HEK293 (cell line): ENCODE measurements around the gene HNRNPM.

Experiments
- CTCF ChIA-PET: fragments of 350-600 bp; formaldehyde crosslinking; extraction: SDS; loops from one replicate; lab custom pipeline; 2021; ENCODE audit warnings: antibody characterized with exemption; lab: Yijun Ruan, JAX
- POLR2A ChIA-PET: fragments of 300-600 bp; formaldehyde crosslinking; extraction: SDS; loops from one replicate; lab custom pipeline; 2020; ENCODE audit warnings: antibody characterized with exemption, inconsistent platforms; lab: Yijun Ruan, JAX
- H3K27ac ChIP-seq: fragments of 200-500 bp; sonication (Bioruptor generic); 2 replicates; pipeline ENCODE4 v1.5.1; 2014; ENCODE audit warnings: low read depth, low read length, control low read depth, inconsistent platforms; ENCODE audit errors: extremely low read depth
- H3K36me3 ChIP-seq, 2 experiments: fragments of 200-500 bp in 1 of 2; sonication (Bioruptor generic) in 1 of 2; 1 replicate in 1 of 2; 2 replicates in 1 of 2; pipeline ENCODE4 v1.5.1; 2014 to 2017; ENCODE audit warnings: inconsistent platforms in 2 of 2, low read length in 2 of 2; ENCODE audit not compliant: control insufficient read depth in 2 of 2, insufficient read depth in 1 of 2
- H3K4me1 ChIP-seq: fragments of 200-500 bp; sonication (Bioruptor generic); 2 replicates; pipeline ENCODE4 v1.5.1; 2014; ENCODE audit warnings: mild to moderate bottlenecking, low read length, inconsistent platforms; ENCODE audit not compliant: control insufficient read depth, insufficient read depth
- H3K4me3 ChIP-seq: 2 replicates; pipeline ENCODE4 v1.5.1; 2011; ENCODE audit warnings: low read depth, mild to moderate bottlenecking, control low read depth, low read length, moderate library complexity
- H3K9me3 ChIP-seq: fragments of 200-500 bp; sonication (Bioruptor generic); 2 replicates; pipeline ENCODE4 v1.5.1; 2014; ENCODE audit warnings: low read depth, low read length, inconsistent platforms; ENCODE audit not compliant: control insufficient read depth, insufficient read depth
- EGR2 ChIP-seq: fragments of 450-650 bp; formaldehyde crosslinking; IDR thresholded peaks from 2 replicates; pipeline ENCODE4 v1.5.1; 2016; ENCODE audit warnings: low read depth, missing biosample characterization, missing genetic modification characterization
- GLIS1 ChIP-seq: fragments of 450-650 bp; formaldehyde crosslinking; IDR thresholded peaks from 2 replicates; pipeline ENCODE4 v1.5.1; 2016; ENCODE audit warnings: missing biosample characterization, missing genetic modification characterization
- PRDM2 ChIP-seq: fragments of 450-650 bp; formaldehyde crosslinking; IDR thresholded peaks from 2 replicates; pipeline ENCODE4 v1.5.1; 2016; ENCODE audit warnings: missing biosample characterization, missing genetic modification characterization, borderline replicate concordance
- ZFHX2 ChIP-seq: fragments of 450-650 bp; formaldehyde crosslinking; conservative IDR thresholded peaks from 2 replicates; pipeline ENCODE4 v1.5.1; 2016; ENCODE audit warnings: missing biosample characterization, missing genetic modification characterization
- ZFP3 ChIP-seq: fragments of 450-650 bp; formaldehyde crosslinking; IDR thresholded peaks from 2 replicates; pipeline ENCODE4 v1.5.1; 2016; ENCODE audit warnings: low read depth, missing biosample characterization, missing genetic modification characterization
- ZNF10 ChIP-seq: fragments of 450-650 bp; formaldehyde crosslinking; IDR thresholded peaks from 2 replicates; pipeline ENCODE4 v1.5.1; 2017; ENCODE audit warnings: missing biosample characterization, missing genetic modification characterization
- ZNF280D ChIP-seq: fragments of 450-650 bp; formaldehyde crosslinking; IDR thresholded peaks from 2 replicates; pipeline ENCODE4 v1.5.1; 2016; ENCODE audit warnings: missing biosample characterization, missing genetic modification characterization
- ZNF366 ChIP-seq: fragments of 450-650 bp; formaldehyde crosslinking; conservative IDR thresholded peaks from 2 replicates; pipeline ENCODE4 v1.5.1; 2016; ENCODE audit warnings: missing biosample characterization, missing genetic modification characterization
- ZNF488 ChIP-seq: fragments of 450-650 bp; formaldehyde crosslinking; IDR thresholded peaks from 2 replicates; pipeline ENCODE4 v1.5.1; 2016; ENCODE audit warnings: missing biosample characterization, missing genetic modification characterization
- ZNF513 ChIP-seq: fragments of 450-650 bp; IDR thresholded peaks from 2 replicates; pipeline ENCODE4 v1.5.1; 2018; ENCODE audit warnings: missing biosample characterization, missing genetic modification characterization
- ZNF600 ChIP-seq: fragments of 450-650 bp; formaldehyde crosslinking; IDR thresholded peaks from 2 replicates; pipeline ENCODE4 v1.5.1; 2016; ENCODE audit warnings: missing biosample characterization, missing genetic modification characterization
- ZSCAN4 ChIP-seq: fragments of 450-650 bp; formaldehyde crosslinking; IDR thresholded peaks from 2 replicates; pipeline ENCODE4 v1.5.1; 2017; ENCODE audit warnings: missing biosample characterization, missing genetic modification characterization

The HNRNPM gene

GRCh38 chr19:8397746-8398310, 46.9 kb upstream of the HNRNPM start (continued):
- TF ChIP-seq ZNF488 (tag by site-specific recombination), result no peak

- TF ChIP-seq ZFHX2 (tag by site-specific recombination) (peak; percentile 74), ZNF513 (no peak), ZNF600 (tag by site-specific recombination) (peak; percentile 50; the same call in 1 of the 2 replicates), PRDM2 (tag by site-specific recombination) (no peak), ZNF280D (tag by site-specific recombination) (no peak), GLIS1 (tag by site-specific recombination) (peak; percentile 30; the same call in 1 of the 2 replicates), EGR2 (peak; percentile 96)
- TF ChIP-seq, all 188 proteins: peak for 4
- H3K36me3 ChIP-seq, result peaks cover 0 to 25% of the 10 kb centered on the region in 2 experiments; a peak in 2 of 3 replicates
- no peaks in the 10 kb centered on the region for H3K4me1 ChIP-seq
- H3K9me3 ChIP-seq, result no peaks in the 10 kb centered on the region
- ChIA-PET POLR2A (interaction anchor here (1.0 to 1.1 kb wide), 2 partner anchors 43 to 46 kb away, joined by 3 read pairs; no protein-coding TSS in a partner anchor), CTCF (interaction anchor here (0.6 to 4.8 kb wide), 7 partner anchors 11 to 1497 kb away, joined by 3 to 87 read pairs (median 4); no protein-coding TSS in a partner anchor)
- H3K27ac ChIP-seq, result no peak overlapping the region
- no peak overlapping the region for H3K4me3 ChIP-seq
Measured at GRCh38 chr19:8398311-8398771, 46.4 kb upstream of the HNRNPM start.

GRCh38 chr19:8399681-8400188, 45.0 kb upstream of the HNRNPM start:
- H3K27ac ChIP-seq, result no peak overlapping the region
- ChIA-PET POLR2A (interaction anchor here (1.0 kb wide), 1 partner anchor 48 kb away, joined by 3 read pairs; no protein-coding TSS in a partner anchor), CTCF (interaction anchor here (4.8 kb wide), 1 partner anchor 46 kb away, joined by 87 read pairs; no protein-coding TSS in a partner anchor)
- peaks cover 0 to 31% of the 10 kb centered on the region in 2 experiments; a peak in 2 of 3 replicates for H3K36me3 ChIP-seq
- TF ChIP-seq ZNF366 (tag by site-specific recombination), result no peak
- TF ChIP-seq ZFP3 (tag by site-specific recombination), result peak; percentile 66; the same call in 1 of the 2 replicates
- no peak for TF ChIP-seq ZNF10 (tag by site-specific recombination)
- no peak for TF ChIP-seq ZSCAN4
- peak; percentile 77 for TF ChIP-seq ZFHX2 (tag by site-specific recombination)
- TF ChIP-seq ZNF600 (tag by site-specific recombination), result 0 out of 2 replicates have a peak, but pooled peaks have one; percentile 19
- peak; percentile 81 for TF ChIP-seq EGR2
- H3K4me3 ChIP-seq, result no peak overlapping the region
- no peaks in the 10 kb centered on the region for H3K9me3 ChIP-seq
- H3K4me1 ChIP-seq, result no peaks in the 10 kb centered on the region
